ENCODE data around the gene ITGA2B.
"Not testable (repeated sequence)": the region's sequence is repeated elsewhere in the genome, so short reads cannot be mapped to it uniquely, and the experiment has no call there.

ITGA2B gene

GRCh38 chr17:44335968-44336367 lies 53.5 kb downstream of the ITGA2B start:
- no peak overlapping the region for H3K4me3 ChIP-seq (ENCODE audit: control insufficient read depth, low read depth, low read length)
- no peak for TF ChIP-seq CTCF (IDR thresholded peaks at IDR 0.05; ENCODE audit: control insufficient read depth, insufficient read depth, low read depth, low read length, missing control alignments)
- DNase-seq (ENCODE audit: low read depth): no peak

GRCh38 chr17:44335564-44335963 lies 53.9 kb downstream of the ITGA2B start:
- no peak for DNase-seq (ENCODE audit: low read depth)
- H3K4me3 ChIP-seq (ENCODE audit: control insufficient read depth, low read depth, low read length): no peak overlapping the region
- no peak for TF ChIP-seq CTCF (IDR thresholded peaks at IDR 0.05; ENCODE audit: control insufficient read depth, insufficient read depth, low read depth, low read length, missing control alignments)

DNA sequence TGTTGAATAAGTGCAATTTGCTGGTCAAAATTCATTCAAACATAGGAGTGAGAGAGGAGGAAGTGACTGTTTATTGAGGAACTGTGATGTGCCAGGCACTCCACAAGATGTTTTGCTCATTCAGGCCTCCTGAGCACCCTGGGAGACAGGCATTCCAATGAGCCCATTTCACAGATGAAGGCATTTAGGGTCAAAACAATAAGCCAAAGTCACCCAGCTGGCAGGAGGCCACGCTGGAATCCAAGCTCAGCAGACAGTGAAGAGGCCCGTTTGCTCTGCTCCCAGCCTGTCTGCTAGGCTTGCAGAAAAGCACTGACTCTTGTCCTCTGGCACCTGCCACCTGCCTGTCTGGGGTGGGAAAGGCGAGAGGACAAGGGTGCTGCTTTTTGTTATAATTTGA lies 54.7 kb downstream of the ITGA2B start:
- no peak for DNase-seq (ENCODE audit: low read depth)
- TF ChIP-seq CTCF (IDR thresholded peaks at IDR 0.05; ENCODE audit: control insufficient read depth, insufficient read depth, low read depth, low read length, missing control alignments): no peak
- no peak overlapping the region for H3K4me3 ChIP-seq (ENCODE audit: control insufficient read depth, low read depth, low read length)

- no peak overlapping the region for H3K4me3 ChIP-seq (ENCODE audit: control insufficient read depth, low read depth, low read length)
- no peak for TF ChIP-seq CTCF (IDR thresholded peaks at IDR 0.05; ENCODE audit: control insufficient read depth, insufficient read depth, low read depth, low read length, missing control alignments)
Measured at GRCh38 chr17:44334315-44334714, 55.1 kb downstream of the ITGA2B start.

DNA sequence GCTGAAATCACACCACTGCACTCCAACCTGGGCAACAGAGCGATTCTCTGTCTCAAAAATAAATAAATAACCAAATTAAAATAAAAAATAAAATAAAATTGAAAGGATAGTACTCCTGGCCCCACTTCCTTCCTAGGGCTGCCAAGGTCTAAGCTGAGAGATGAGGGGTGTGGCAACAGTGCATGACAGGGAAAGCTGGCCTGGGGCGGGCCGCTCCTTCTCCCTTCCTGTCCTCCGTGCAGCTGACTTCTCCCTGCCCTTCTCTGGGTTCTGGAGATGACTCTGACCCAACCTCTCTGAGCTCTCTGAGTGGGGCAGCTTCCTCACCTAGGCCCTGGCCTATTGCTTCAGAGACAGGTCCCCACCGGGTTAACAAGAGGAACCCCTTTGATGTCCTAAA lies 56.1 kb downstream of the ITGA2B start:
- no peak for DNase-seq (ENCODE audit: low read depth)
- H3K4me3 ChIP-seq (ENCODE audit: control insufficient read depth, low read depth, low read length): no peak overlapping the region
- TF ChIP-seq CTCF (IDR thresholded peaks at IDR 0.05; ENCODE audit: control insufficient read depth, insufficient read depth, low read depth, low read length, missing control alignments): no peak

More at GRCh38 chr17:44334315-44334714, 55.1 kb downstream of the ITGA2B start:
- DNase-seq (ENCODE audit: low read depth): no peak

GRCh38 chr17:44331249-44331760 lies 58.1 kb downstream of the ITGA2B start:
- peak; percentile 72 for TF ChIP-seq CTCF (IDR thresholded peaks at IDR 0.05; ENCODE audit: control insufficient read depth, insufficient read depth, low read depth, low read length, missing control alignments)
- no peak for DNase-seq (ENCODE audit: low read depth)

GRCh38 chr17:44330263-44330662 lies 59.2 kb downstream of the ITGA2B start:
- DNase-seq (ENCODE audit: low read depth); H3K4me3 ChIP-seq (ENCODE audit: control insufficient read depth, low read depth, low read length): not testable (repeated sequence)

More at GRCh38 chr17:44331249-44331760, 58.1 kb downstream of the ITGA2B start:
- no peak overlapping the region for H3K4me3 ChIP-seq (ENCODE audit: control insufficient read depth, low read depth, low read length)

DNA sequence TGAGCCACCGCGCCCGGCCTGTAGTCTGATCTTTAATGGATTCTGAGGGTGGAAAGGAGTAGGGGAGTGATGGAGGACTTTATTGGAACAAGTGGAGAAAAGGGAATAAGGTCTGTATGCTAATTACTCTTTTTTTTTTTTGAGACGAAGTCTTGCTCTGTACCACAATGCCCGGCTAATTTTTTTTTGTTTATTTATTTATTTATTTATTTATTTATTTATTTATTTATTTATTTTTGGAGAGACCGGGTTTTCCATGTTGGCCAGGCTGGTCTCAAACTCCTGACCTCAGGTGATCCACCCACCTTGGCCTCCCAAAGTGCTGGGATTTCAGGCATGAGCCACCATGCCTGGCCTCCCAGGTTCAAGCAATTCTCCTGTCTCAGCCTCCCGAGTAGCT lies 59.9 kb downstream of the ITGA2B start:
- H3K4me3 ChIP-seq (ENCODE audit: control insufficient read depth, low read depth, low read length); DNase-seq (ENCODE audit: low read depth): not testable (repeated sequence)

All from AG09309 (cell line).